GM10847 (cell line): ENCODE measurements around the gene SELENBP1.

Experiments used
- POLR2A ChIP-seq: IDR thresholded peaks from 2 replicates; pipeline ENCODE4 v1.6.1; 2011; ENCODE audit not compliant: insufficient read length; ENCODE audit errors: extremely low read depth

Gene SELENBP1

DNA sequence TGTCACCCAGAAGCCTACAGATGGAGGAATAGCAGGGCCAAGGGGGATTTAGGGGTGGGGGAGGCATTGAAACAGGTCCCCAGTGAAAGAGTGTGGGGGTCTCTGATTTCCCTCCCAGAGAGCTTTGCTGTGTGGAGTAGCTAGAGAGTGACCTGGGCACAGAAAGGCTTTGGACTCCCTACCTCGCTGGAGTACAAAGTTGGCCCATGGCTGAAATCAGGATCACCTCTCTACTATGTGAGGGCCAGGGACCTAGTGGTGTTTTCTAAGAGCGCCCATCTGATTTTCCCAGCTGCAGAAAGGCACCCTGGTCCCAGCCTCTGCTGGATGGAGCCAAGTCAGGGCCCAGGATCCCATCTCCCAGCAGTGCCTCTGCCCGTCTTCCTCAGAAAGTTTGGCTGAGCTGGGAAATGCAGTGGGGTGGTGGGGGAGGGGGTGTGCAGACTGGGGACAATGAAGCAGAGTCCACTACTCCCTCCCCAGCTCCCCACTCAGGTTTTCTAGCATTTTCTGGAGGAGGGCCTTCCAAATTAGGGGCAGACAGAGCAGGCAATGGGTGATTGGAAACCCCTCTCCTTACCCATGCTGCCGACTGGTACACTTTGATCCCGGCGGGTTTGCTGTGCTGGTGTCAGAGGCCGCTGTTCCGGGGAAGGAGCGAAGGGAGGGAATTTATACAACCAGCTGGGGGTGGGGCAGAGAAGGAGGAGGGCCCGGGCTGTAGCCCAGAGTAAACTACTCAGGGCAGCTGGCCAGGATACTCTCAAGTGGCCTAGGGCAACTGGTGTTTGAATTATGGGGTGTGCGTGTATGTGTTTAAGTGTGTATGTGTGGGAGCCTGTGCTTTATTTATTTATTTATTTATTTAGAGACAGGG, at the start of gene SELENBP1:
Gene SELENBP1 (minus strand): TSS at position 648 of the 877 bp plus-strand sequence. CDS start 64 bp downstream, at position 584.
- no peak for TF ChIP-seq POLR2A

DNA sequence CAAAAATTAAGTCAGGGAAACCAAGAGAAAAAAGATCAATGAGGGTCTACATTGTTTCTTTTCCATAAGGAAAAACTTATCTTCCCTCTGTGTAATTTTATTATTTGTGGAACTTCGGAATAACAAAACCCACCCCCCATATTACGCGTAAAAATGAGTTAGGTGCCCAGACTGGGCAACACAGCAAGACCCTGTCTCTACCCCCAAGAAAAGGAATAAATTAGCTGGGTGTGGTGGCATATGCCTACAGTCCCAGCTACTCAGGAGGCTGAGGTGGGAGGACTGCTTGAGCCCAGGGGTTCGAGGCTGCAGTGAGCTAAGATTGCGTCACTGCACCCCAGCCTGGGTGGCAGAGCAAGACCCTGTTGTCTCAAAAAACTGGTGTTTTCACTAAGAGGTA, 47.3 kb upstream of the SELENBP1 start:
- no peak for TF ChIP-seq POLR2A

DNA sequence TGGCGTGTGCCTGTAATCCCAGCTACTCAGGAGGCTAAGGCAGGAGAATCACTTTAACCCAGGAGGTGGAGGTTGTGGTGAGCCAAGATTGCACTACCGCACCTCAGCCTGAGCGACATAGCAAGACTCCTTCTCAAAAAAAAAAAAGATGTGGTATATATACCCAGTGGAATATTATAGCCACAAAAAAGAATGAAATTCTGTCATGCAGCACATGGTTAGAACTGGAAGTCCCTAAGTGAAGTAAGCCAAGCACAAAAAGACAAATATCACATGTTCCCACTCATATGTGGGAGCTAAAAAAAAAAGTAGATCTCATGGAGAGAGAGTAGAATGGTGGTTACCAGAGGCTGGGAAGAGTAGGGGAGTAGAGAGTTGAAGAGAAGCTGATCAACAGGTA, 45.6 kb upstream of the SELENBP1 start:
- no peak for TF ChIP-seq POLR2A

DNA sequence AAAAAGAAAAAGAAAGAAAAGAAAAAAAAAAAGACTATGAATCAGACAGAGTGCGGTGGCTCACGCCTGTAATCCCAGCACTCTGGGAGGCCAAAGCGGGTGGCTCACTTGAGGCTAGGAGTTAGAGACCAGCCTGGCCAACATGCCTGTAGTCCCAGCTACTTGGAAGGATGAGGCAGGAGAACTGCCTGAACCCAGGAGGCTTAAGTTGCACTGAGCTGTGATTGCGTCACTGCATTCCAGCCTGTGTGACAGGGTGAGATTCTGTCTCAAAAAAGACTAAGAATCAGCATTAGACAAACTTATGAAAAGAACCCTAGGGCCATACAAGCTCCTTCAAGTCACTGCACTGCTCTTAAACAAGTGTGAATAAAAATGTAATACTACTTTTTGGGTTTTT, 43.7 kb upstream of the SELENBP1 start:
- TF ChIP-seq POLR2A = no peak

DNA sequence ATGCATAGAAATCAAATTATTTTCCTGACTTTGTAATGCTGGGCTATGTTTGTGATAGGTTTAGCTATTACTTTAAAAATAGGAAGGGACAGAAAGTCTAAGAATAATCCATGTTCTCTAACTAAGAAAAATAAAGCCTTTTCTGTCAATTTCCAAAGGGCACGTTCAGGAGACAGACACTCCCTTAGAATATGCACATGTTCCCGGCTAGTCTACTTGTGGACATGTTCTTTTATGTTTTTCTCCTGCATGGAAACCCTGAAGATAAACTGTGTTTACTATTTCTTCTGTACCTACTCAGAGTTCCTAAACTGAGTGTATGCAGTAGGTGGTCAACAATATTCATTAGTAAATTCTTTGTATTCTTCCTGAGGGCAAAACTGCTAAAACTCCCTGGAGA, 39.4 kb upstream of the SELENBP1 start:
- TF ChIP-seq POLR2A = no peak

DNA sequence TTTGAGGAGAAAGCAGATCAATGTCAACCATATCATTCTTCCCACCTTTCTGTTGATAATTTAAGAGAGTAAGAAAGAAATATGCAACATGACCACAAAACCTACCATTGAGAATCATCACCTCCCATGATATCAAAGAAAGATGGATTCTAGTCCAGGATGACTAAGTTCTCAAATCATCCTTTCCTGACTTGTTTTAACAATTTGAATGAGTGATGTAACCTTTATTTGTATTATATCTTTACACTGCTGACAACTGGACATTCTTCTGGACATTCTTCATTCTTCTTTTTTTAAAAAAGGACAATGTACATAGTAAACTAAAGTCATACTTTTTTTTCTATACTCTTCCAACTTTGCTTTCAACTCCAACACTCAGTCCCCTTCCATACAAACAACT, 36.4 kb upstream of the SELENBP1 start:
- no peak for TF ChIP-seq POLR2A

DNA sequence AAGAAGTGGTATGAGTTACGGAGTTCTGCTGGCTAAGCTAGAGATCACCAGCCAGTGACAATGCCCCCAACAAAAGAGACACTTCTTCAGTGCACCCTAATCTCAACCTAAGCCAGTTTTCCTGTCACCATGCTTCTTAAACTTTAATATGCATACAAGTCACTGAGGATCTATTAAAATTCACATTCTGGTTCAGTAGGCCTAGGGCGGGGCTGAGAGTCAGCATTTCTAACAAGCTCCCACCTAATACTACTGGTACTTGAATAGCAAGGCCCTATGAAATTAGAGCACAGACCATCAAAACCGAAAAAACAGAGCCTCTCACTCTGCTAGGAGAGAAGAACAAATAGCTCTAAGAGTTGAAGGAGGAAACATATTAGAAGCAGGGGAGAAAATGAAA, 34.8 kb upstream of the SELENBP1 start:
- no peak for TF ChIP-seq POLR2A

DNA sequence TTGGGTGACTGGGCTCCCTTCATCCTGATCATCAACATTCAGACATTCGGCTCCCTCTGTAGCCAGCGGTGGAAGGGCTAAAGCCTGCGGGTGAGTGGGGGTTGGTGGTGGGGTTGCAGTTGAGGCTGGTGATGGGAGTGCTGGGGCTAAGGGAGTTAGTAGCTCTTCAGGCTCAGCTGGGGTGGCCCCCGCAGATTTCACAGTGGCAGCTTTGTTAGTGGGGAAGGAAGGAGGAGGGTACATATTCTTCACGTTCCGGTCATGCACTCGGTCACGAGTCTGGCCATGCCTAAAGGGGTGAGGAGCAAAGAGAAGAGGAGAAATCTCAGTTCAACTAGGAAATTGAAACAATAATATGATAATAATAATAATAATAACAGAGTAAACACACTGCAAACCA, 33.7 kb upstream of the SELENBP1 start:
- TF ChIP-seq POLR2A = no peak

DNA sequence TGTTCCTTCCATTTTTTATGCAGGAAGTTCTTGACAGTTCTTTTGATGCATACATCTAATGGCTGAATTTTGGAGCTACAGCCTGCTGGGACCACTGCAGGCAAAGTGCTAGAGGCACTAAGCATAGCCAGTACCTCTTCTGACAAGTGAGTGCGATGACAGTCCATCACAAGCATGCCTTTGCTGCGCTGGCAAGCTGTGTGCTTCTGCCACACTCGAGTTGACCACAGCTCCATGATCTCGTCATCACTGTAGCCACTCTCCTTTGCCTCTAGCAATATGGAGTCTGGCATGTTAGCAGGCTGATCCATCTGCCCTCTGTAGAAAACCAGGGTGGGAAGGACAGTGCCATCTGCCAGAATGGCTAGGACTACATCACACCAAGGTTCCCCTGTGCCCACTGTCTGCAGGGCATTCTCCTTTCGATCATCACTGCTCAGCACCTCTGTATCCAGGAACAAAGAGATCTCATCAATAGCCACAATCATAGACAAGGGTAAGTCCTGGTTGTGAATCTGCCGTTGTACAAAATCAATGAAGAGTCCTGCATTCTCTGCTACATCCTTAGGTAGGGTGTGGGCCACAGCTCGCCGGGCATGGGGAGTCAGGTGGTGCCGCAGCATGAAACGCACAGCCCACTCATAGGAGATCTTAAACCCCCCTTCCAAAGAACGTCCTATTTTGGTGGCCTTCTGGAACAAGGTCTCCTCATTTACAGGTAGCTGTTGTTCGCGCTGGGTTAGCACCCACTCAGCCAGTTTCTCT, 32.9 kb upstream of the SELENBP1 start:
- no peak for TF ChIP-seq POLR2A

DNA sequence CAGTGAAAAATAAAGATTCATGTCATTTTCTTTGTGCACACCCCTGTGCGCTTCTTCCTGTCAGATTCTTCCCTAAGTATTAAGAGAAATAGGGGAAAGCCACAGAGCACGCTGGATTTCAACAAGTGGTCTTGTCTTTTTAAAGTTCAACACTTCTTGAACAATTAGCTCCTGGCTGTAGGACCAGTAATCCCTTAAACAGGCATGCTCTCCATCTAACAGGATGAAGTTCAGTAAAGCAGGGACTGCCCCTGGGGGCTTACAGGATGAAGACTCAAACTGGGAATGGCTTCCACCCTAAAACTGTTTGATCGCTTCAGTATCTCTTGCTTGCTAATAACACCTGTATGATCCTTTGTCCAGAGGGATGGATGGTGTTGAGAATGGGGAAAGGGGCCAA, 31.1 kb upstream of the SELENBP1 start:
- no peak for TF ChIP-seq POLR2A

DNA sequence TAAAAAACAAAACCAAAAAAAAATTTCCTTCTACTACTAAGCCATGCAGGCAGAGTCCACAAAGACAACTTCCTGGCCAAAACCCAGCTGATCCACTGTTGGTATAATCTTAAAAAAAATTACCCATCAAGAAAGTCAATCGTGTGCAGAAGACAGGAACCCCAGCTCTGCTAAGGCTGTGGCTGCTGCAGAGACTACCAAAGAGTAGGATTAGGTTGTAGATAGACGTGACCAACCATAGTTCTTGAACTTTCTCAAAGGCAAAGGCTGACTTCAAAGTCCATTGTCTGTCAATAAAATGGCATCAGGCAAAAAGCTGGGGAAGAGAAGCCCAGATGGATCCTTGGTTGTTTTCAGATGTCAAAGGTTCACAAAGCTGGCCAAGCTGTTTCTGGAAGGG, 30.3 kb upstream of the SELENBP1 start:
- TF ChIP-seq POLR2A = no peak

DNA sequence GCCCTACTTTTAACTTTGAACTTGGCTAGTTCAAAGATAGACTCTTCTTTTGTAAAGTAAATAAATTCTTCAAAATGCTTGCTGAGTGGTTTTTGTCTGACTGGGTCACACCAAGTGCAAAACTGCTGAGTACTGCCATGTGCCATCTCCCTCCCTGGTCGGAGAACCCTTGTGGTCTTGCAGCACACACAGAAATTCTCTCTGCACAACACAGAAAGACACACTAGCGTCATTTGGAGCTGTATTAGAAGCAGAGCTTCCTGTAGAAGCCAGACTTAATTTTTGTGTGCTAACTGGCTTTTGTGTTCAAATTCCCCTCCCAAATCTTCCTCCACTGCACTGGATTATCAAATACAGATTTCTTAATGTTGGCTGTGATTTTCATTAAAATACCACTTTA, 29.4 kb upstream of the SELENBP1 start:
- no peak for TF ChIP-seq POLR2A

DNA sequence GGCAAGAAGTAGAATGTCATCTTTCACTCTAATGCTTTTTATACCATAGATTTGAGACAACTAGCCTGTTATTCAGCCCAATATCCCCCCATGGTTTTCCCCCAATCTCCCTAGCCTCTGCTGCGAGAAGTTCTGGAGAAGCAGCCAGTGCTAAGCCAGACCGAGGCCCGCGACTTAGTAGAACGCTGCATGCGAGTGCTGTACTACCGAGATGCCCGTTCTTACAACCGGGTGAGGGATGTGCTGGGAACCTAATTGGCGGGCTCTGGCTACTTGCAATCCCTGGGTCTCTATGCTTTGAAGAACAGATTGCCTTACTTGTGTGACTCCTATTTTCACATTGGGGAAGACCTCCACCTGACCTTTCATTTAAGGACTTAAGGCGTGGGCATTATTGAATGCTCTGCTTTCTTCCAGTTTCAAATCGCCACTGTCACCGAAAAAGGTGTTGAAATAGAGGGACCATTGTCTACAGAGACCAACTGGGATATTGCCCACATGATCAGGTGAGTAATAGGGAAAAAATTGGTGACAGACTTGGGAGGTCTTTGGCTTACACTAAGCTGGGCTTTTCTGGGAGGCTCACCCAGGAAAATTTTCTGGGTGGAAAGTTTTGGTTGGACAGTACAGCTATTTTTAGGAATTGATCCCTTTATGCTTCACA, 28.8 kb upstream of the SELENBP1 start:
- TF ChIP-seq POLR2A = no peak

DNA sequence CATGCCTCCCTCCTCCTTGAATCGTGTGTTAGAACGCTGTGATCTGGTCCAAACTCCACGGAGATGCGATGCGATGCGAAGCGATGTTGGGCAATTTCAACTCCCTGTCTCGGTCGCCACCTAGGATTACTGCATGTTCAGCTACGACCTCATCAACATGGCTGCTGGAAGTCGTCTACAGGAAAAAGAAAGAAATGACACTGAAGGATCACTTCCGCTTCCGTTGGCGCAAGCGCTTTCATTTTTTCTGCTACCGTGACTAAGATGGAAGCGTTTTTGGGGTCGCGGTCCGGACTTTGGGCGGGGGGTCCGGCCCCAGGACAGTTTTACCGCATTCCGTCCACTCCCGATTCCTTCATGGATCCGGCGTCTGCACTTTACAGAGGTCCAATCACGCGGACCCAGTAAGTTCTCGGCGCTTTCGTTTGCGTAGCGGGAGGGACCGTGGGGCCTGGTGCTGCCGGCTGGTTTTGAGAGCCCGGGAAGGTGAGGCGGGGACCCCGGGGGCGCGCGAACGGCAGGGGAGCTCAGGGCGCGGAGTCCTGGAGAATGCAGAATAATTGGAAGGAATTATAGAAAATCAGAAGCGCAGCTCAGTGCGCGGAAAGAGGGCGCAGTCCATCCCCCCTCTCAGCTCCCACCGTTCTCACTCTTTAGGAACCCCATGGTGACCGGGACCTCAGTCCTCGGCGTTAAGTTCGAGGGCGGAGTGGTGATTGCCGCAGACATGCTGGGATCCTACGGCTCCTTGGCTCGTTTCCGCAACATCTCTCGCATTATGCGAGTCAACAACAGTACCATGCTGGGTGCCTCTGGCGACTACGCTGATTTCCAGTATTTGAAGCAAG, 27.0 kb upstream of the SELENBP1 start, which contains the start of gene PSMB4:
Gene PSMB4 (plus strand): TSS at position 250 of the 848 bp plus-strand sequence. CDS start 15 bp downstream, at position 265.
- TF ChIP-seq POLR2A = peak; percentile 66

DNA sequence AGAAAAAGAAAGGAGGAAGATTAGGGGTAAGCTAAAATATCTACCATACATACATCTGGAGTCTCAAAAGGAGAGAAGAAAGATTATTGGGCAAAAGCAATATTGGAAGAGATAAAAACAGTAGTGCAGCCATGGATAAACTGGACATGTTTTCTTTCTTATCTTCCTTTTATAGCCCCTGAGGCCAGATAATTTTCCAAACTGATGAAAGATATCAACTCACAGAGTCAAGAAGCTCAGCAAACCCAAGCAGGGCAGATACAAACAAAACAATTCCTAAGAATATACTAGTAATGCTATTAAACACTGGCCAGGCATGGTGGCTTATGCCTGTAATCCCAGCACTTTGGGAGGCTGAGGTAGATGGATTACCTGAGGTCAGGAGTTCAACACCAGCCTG, 21.1 kb upstream of the SELENBP1 start:
- no peak for TF ChIP-seq POLR2A
